ENCODE data around the gene C10orf88. TPM values are rescaled to one million over a fixed set of nuclear protein-coding genes. Genes with fewer than 3 reads are reported as not detected.

The C10orf88 gene
- total RNA-seq, 3 donors from 2014 or later (not counting 1 experiment from before 2014, with no cell fraction given), result 6.1 to 8.5 (median 7.2) TPM

DNA sequence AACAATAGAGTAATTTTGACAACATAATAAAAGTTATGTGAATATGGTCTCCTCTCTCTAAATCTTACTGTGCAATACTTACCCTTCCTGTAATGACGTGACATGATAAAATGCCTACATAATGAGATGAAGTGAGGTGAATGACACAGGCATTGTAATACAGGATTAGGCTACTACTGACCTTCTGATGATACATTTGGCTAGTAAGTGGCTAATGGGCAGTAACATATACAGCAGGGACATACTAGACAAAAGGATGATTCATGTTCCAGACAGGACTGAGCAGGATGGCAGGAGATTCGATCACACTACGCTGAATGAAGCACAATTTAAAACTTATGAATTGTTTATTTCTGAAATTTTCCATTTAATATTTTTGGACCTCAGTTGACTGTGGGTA is 4.7 kb downstream of the C10orf88 start:
- Mint-ChIP-seq H3K36me3 (peaks cover 12% of the 10 kb centered on the region), H3K4me3 (no peak overlapping the region), H3K27ac (no peak overlapping the region), H3K27me3 (ENCODE audit: low read depth in 2 of 2) (no peaks in the 10 kb centered on the region), H3K4me1 (peaks cover 29% of the 10 kb centered on the region in 2 donors), H3K9me3 (no peaks in the 10 kb centered on the region)
- intact Hi-C loops (cut with micrococcal nuclease), result no loop called here
- Histone ChIP-seq H3K36me3 (ENCODE audit: control insufficient read depth, insufficient read depth, low read length) (peaks cover 22% of the 10 kb centered on the region), H3K4me3 (ENCODE audit: low read length) (no peak overlapping the region), H3K4me1 (ENCODE audit: control insufficient read depth, insufficient read depth, low read length) (peaks cover 10% of the 10 kb centered on the region), H3K27me3 (ENCODE audit: control insufficient read depth, insufficient read depth, low read length) (no peaks in the 10 kb centered on the region), H3K27ac (ENCODE audit: low read length) (no peak overlapping the region), H3K9me3 (ENCODE audit: control insufficient read depth, insufficient read depth, low read length) (peaks cover under 1% of the 10 kb centered on the region)
- TF ChIP-seq, protein P1, sequence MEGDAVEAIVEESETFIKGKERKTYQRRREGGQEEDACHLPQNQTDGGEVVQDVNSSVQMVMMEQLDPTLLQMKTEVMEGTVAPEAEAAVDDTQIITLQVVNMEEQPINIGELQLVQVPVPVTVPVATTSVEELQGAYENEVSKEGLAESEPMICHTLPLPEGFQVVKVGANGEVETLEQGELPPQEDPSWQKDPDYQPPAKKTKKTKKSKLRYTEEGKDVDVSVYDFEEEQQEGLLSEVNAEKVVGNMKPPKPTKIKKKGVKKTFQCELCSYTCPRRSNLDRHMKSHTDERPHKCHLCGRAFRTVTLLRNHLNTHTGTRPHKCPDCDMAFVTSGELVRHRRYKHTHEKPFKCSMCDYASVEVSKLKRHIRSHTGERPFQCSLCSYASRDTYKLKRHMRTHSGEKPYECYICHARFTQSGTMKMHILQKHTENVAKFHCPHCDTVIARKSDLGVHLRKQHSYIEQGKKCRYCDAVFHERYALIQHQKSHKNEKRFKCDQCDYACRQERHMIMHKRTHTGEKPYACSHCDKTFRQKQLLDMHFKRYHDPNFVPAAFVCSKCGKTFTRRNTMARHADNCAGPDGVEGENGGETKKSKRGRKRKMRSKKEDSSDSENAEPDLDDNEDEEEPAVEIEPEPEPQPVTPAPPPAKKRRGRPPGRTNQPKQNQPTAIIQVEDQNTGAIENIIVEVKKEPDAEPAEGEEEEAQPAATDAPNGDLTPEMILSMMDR (IDR thresholded peaks at IDR 0.05), result no peak
- DNase-seq (no peak), ATAC-seq (no peak)
- 100% methylated on average over 3 of the region's 3 CpGs for WGBS (ENCODE audit: insufficient coverage)

DNA sequence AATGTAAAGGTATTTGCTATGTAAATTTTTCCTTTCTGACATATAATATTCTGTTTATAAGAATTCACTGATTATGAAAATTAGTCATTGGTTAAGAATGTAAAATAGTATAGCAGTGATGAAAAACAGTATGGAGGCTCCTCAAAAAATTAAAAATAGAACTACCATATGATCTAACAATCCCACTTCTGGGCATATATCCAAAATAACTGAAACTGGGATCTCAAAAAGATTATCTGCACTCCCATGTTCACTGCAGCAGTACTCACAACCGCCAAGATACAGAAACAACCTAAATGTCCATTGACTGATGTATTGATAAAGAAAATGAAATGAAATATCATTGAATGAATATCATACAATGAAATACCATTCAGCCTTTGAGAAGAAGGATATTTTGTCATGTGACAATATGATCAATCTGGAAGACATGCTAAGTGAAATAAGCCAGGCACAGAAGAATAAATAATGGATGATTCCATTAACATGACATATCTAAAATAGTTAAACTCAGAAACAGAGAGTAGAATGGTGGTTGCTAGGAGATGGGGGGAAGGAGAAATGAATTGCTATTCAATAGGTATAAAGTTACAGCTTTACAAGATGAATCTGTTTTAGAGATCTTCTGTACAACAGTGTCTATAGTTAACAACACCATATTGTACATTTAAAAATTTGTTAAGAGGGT is 14.0 kb downstream of the C10orf88 start:
- intact Hi-C loops (cut with micrococcal nuclease), result no loop called here
- DNase-seq (no peak), ATAC-seq (no peak)
- H3K9me3 ChIP-seq (ENCODE audit: control insufficient read depth, insufficient read depth, low read length), result no peaks in the 10 kb centered on the region
- peaks cover 30% of the 10 kb centered on the region for H3K36me3 ChIP-seq (ENCODE audit: control insufficient read depth, insufficient read depth, low read length)
- no peaks in the 10 kb centered on the region for H3K27me3 ChIP-seq (ENCODE audit: control insufficient read depth, insufficient read depth, low read length)
- Mint-ChIP-seq H3K27me3 (ENCODE audit: low read depth in 2 of 2) (no peaks in the 10 kb centered on the region), H3K36me3 (peaks cover 13% of the 10 kb centered on the region), H3K9me3 (no peaks in the 10 kb centered on the region), H3K27ac (no peak overlapping the region), H3K4me1 (no peaks in the 10 kb centered on the region), H3K4me3 (no peak overlapping the region)
- no peaks in the 10 kb centered on the region for H3K4me1 ChIP-seq (ENCODE audit: control insufficient read depth, insufficient read depth, low read length)
- H3K4me3 ChIP-seq (ENCODE audit: low read length), result no peak overlapping the region
- no CpG with 5 or more reads among the region's 1 CpG for WGBS (ENCODE audit: insufficient coverage)
- TF ChIP-seq, protein P1 (IDR thresholded peaks at IDR 0.05), result no peak
- no peak overlapping the region for H3K27ac ChIP-seq (ENCODE audit: low read length)

DNA sequence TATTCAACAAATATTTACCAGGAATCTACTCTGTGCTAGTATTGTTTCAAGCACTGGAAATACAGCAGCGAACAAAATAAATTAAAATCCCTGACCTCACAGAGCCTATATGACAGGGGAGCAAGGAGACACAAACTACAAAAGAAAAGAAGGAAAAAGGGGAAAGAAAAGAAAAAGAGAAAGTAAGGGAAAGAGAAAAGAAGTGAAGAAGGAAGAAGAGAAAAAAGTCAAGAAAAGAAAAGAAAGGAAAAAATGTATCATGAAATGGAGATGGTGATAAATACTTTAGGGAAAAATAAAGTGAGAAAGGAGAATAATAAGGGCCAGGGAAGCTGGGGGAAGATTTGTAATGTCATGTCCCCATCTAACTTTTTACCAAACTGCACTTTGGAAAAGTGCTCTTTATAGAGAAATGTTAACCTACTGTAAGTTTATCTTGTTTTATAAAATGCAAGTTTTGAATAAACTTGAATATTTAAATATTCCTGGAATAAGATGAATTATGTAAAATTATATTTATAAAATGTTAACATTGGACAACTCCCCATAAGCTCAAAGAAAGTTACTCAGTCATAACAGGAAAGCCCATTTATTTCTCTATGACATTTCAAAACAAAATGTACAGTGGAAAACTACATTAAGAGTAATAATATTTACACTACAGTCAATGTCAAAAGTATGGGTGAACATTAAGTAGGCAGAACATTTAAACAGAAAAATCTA is 14.7 kb downstream of the C10orf88 start:
- H3K4me3 Mint-ChIP-seq, result no peak overlapping the region
- intact Hi-C loops (cut with micrococcal nuclease), result no loop called here
- Histone ChIP-seq H3K27me3 (ENCODE audit: control insufficient read depth, insufficient read depth, low read length) (no peaks in the 10 kb centered on the region), H3K27ac (ENCODE audit: low read length) (no peak overlapping the region), H3K4me1 (ENCODE audit: control insufficient read depth, insufficient read depth, low read length) (no peaks in the 10 kb centered on the region), H3K36me3 (ENCODE audit: control insufficient read depth, insufficient read depth, low read length) (peaks cover 30% of the 10 kb centered on the region), H3K9me3 (ENCODE audit: control insufficient read depth, insufficient read depth, low read length) (no peaks in the 10 kb centered on the region), H3K4me3 (ENCODE audit: low read length) (no peak overlapping the region)
- H3K27me3 Mint-ChIP-seq (ENCODE audit: low read depth in 2 of 2), result no peaks in the 10 kb centered on the region
- ATAC-seq (no peak), DNase-seq (no peak)
- H3K27ac Mint-ChIP-seq, result no peak overlapping the region
- peaks cover 13% of the 10 kb centered on the region for H3K36me3 Mint-ChIP-seq
- H3K4me1 Mint-ChIP-seq, result no peaks in the 10 kb centered on the region
- H3K9me3 Mint-ChIP-seq, result no peaks in the 10 kb centered on the region
- WGBS (ENCODE audit: insufficient coverage), result no CpG with 5 or more reads among the region's 1 CpG
- TF ChIP-seq, protein P1 (IDR thresholded peaks at IDR 0.05), result no peak
